HG02571 (cell line): ENCODE results near the gene PLA2G4E.

Experiments used
- ATAC-seq: cut with Tn5 transposase; IDR thresholded peaks from one replicate; pipeline ENCODE4 v1.9.1; 2021; ENCODE audit warnings: mild to moderate bottlenecking, moderate library complexity; ENCODE audit not compliant: unreplicated experiment

Gene PLA2G4E

GRCh38 chr15:41993472-41994170, 27.2 kb downstream of the PLA2G4E start:
- ATAC-seq, result no peak

GRCh38 chr15:41992803-41993190, 28.0 kb downstream of the PLA2G4E start:
- ATAC-seq, result no peak

GRCh38 chr15:41992151-41992802, 28.6 kb downstream of the PLA2G4E start:
- ATAC-seq, result no peak

- ATAC-seq, result no peak
These were observed 30.2 kb downstream of the PLA2G4E start for GRCh38 chr15:41990691-41991090.

GRCh38 chr15:41990243-41990605, 30.6 kb downstream of the PLA2G4E start:
- ATAC-seq, result no peak

GRCh38 chr15:41989573-41990242, 31.1 kb downstream of the PLA2G4E start:
- no peak for ATAC-seq

GRCh38 chr15:41988896-41989572, 31.8 kb downstream of the PLA2G4E start:
- no peak for ATAC-seq

- no peak for ATAC-seq
These were observed 32.9 kb downstream of the PLA2G4E start for GRCh38 chr15:41987925-41988275.

GRCh38 chr15:41987246-41987924, 33.5 kb downstream of the PLA2G4E start:
- ATAC-seq, result no peak

- no peak for ATAC-seq
These were observed 35.3 kb downstream of the PLA2G4E start for GRCh38 chr15:41985236-41986160.

GRCh38 chr15:41984622-41985021, 36.2 kb downstream of the PLA2G4E start:
- ATAC-seq, result no peak

GRCh38 chr15:41983621-41984571, 36.9 kb downstream of the PLA2G4E start:
- no peak for ATAC-seq

GRCh38 chr15:41983221-41983620, 37.6 kb downstream of the PLA2G4E start:
- ATAC-seq, result no peak

- ATAC-seq, result no peak
These were observed 38.5 kb downstream of the PLA2G4E start for GRCh38 chr15:41982133-41982930.

GRCh38 chr15:41981371-41982132, 39.3 kb downstream of the PLA2G4E start:
- no peak for ATAC-seq

- no peak for ATAC-seq
These were observed 40.1 kb downstream of the PLA2G4E start for GRCh38 chr15:41980654-41981323.
